ENCODE results near the gene ISG20L2.
A peak's percentile ranks its signal among the peaks of the same experiment; 100 is the strongest.

The ISG20L2 gene

GRCh38 chr1:156751757-156752481 is 23.4 kb upstream of the ISG20L2 start:
- Histone ChIP-seq H3K36me3 (ENCODE audit: control insufficient read depth, low read length) (peaks cover 44% of the 10 kb centered on the region), H3K4me1 (ENCODE audit: control insufficient read depth, low read length) (peaks cover 49% of the 10 kb centered on the region), H3K27ac (ENCODE audit: low read depth, low read length) (peak overlapping the region; percentile 79), H3K9me3 (ENCODE audit: control insufficient read depth, insufficient read depth, low read length) (no peaks in the 10 kb centered on the region), H3K4me2 (ENCODE audit: low read length) (peak overlapping the region; percentile 77), H3K9me2 (replicated peaks; ENCODE audit: control insufficient read depth, low read length) (no peaks in the 10 kb centered on the region), H3K79me2 (ENCODE audit: control insufficient read depth, low read length) (peaks cover 68% of the 10 kb centered on the region), H4K20me1 (ENCODE audit: control insufficient read depth, insufficient read depth, low read depth, low read length) (peaks cover 15% of the 10 kb centered on the region; the same call in 1 of the 2 replicates), H3K4me3 (ENCODE audit: low read length) (peak overlapping the region; percentile 97), H3K27me3 (ENCODE audit: control insufficient read depth, low read length) (no peaks in the 10 kb centered on the region), H3F3A (ENCODE audit: control insufficient read depth, insufficient read depth) (0 out of 2 replicates have a peak, but pooled peaks cover 7% of the 10 kb centered on the region)
- no peak for TF ChIP-seq CTCF (IDR thresholded peaks at IDR 0.05; ENCODE audit: low read depth, low read length, poor library complexity, severe bottlenecking)
- TF ChIP-seq EZH2phosphoT487 (IDR thresholded peaks at IDR 0.05; ENCODE audit: borderline replicate concordance, low read length), result no peak

- Histone ChIP-seq H4K20me1 (ENCODE audit: control insufficient read depth, insufficient read depth, low read depth, low read length) (peaks cover 15% of the 10 kb centered on the region; the same call in 1 of the 2 replicates), H3K79me2 (ENCODE audit: control insufficient read depth, low read length) (peaks cover 73% of the 10 kb centered on the region), H3K4me3 (ENCODE audit: low read length) (peak within 1 kb of the TSS; percentile 97), H3F3A (ENCODE audit: control insufficient read depth, insufficient read depth) (0 out of 2 replicates have a peak, but pooled peaks cover 7% of the 10 kb centered on the region), H3K9me3 (ENCODE audit: control insufficient read depth, insufficient read depth, low read length) (no peaks in the 10 kb centered on the region), H3K27ac (ENCODE audit: low read depth, low read length) (peak within 1 kb of the TSS; percentile 79), H3K4me2 (ENCODE audit: low read length) (peak within 1 kb of the TSS; percentile 88), H3K36me3 (ENCODE audit: control insufficient read depth, low read length) (peaks cover 45% of the 10 kb centered on the region), H3K27me3 (ENCODE audit: control insufficient read depth, low read length) (no peaks in the 10 kb centered on the region), H3K4me1 (ENCODE audit: control insufficient read depth, low read length) (peaks cover 54% of the 10 kb centered on the region), H3K9me2 (replicated peaks; ENCODE audit: control insufficient read depth, low read length) (no peaks in the 10 kb centered on the region)
- TF ChIP-seq CTCF (IDR thresholded peaks at IDR 0.05; ENCODE audit: low read depth, low read length, poor library complexity, severe bottlenecking) (no peak), EZH2phosphoT487 (IDR thresholded peaks at IDR 0.05; ENCODE audit: borderline replicate concordance, low read length) (no peak)
These were observed 22.8 kb upstream of the ISG20L2 start, which contains the start of gene HDGF for GRCh38 chr1:156751451-156751756. Gene HDGF (minus strand): TSS chr1:156751675. CDS start chr1:156751429, 246 bp downstream.

GRCh38 chr1:156750711-156751450 is 22.3 kb upstream of the ISG20L2 start:
- H3F3A ChIP-seq (ENCODE audit: control insufficient read depth, insufficient read depth), result peaks cover 9% of the 10 kb centered on the region; the same call in 1 of the 2 replicates
- peaks cover 51% of the 10 kb centered on the region for H3K36me3 ChIP-seq (ENCODE audit: control insufficient read depth, low read length)
- no peaks in the 10 kb centered on the region for H3K27me3 ChIP-seq (ENCODE audit: control insufficient read depth, low read length)
- H4K20me1 ChIP-seq (ENCODE audit: control insufficient read depth, insufficient read depth, low read depth, low read length), result peaks cover 20% of the 10 kb centered on the region; the same call in 1 of the 2 replicates
- peaks cover 78% of the 10 kb centered on the region for H3K79me2 ChIP-seq (ENCODE audit: control insufficient read depth, low read length)
- TF ChIP-seq CTCF (IDR thresholded peaks at IDR 0.05; ENCODE audit: low read depth, low read length, poor library complexity, severe bottlenecking) (no peak), EZH2phosphoT487 (IDR thresholded peaks at IDR 0.05; ENCODE audit: borderline replicate concordance, low read length) (no peak)
- H3K4me1 ChIP-seq (ENCODE audit: control insufficient read depth, low read length), result peaks cover 59% of the 10 kb centered on the region
- peak overlapping the region; percentile 79 for H3K27ac ChIP-seq (ENCODE audit: low read depth, low read length)
- H3K4me2 ChIP-seq (ENCODE audit: low read length), result peak overlapping the region; percentile 88
- H3K9me2 ChIP-seq (replicated peaks; ENCODE audit: control insufficient read depth, low read length), result no peaks in the 10 kb centered on the region
- H3K4me3 ChIP-seq (ENCODE audit: low read length), result peak overlapping the region; percentile 97
- H3K9me3 ChIP-seq (ENCODE audit: control insufficient read depth, insufficient read depth, low read length), result no peaks in the 10 kb centered on the region
